H9 (cell line): ENCODE data around the gene CCDC159. TPM values are rescaled to one million over a fixed set of nuclear protein-coding genes. Genes with fewer than 3 reads are reported as not detected.
A peak's percentile ranks its signal among the peaks of the same experiment; 100 is the strongest.

Experiments
- DNase-seq: peaks from one replicate; pipeline ENCODE4 v3.0.0-alpha.2; 2017
- H2AFZ ChIP-seq: one replicate; pipeline ENCODE4 v1.6.1; 2013; ENCODE audit warnings: mild to moderate bottlenecking, low read length, control low read depth, moderate library complexity
- H2AK5ac ChIP-seq: 2 replicates; pipeline ENCODE4 v1.6.1; 2013; ENCODE audit warnings: low read length, control low read depth, mixed read lengths; ENCODE audit not compliant: insufficient read length
- H2BK120ac ChIP-seq: one replicate; pipeline ENCODE4 v1.6.1; 2013; ENCODE audit warnings: low read depth, mild to moderate bottlenecking, low read length, control low read depth, inconsistent platforms; ENCODE audit not compliant: poor library complexity, severe bottlenecking
- H2BK12ac ChIP-seq: 2 replicates; pipeline ENCODE4 v1.6.1; 2013; ENCODE audit warnings: low read length, control low read depth, mixed read lengths, low read depth; ENCODE audit not compliant: insufficient read length
- H2BK15ac ChIP-seq: 2 replicates; pipeline ENCODE4 v1.6.1; 2013; ENCODE audit warnings: low read depth, low read length, control low read depth
- H2BK20ac ChIP-seq: one replicate; pipeline ENCODE4 v1.6.1; 2013; ENCODE audit warnings: low read depth, mild to moderate bottlenecking, low read length, control low read depth, inconsistent platforms; ENCODE audit not compliant: poor library complexity, severe bottlenecking
- H2BK5ac ChIP-seq: 2 replicates; pipeline ENCODE4 v1.6.1; 2013; ENCODE audit warnings: low read length, control low read depth, mixed read lengths; ENCODE audit not compliant: insufficient read length
- H3K14ac ChIP-seq: 2 replicates; pipeline ENCODE4 v1.6.1; 2013; ENCODE audit warnings: low read length, control low read depth; ENCODE audit not compliant: insufficient read depth
- H3K18ac ChIP-seq: 2 replicates; pipeline ENCODE4 v1.6.1; 2013; ENCODE audit warnings: low read depth, mild to moderate bottlenecking, mixed read lengths, low read length, control low read depth; ENCODE audit not compliant: insufficient read length
- H3K23ac ChIP-seq: 2 replicates; pipeline ENCODE4 v1.6.1; 2013; ENCODE audit warnings: low read length, control low read depth, mixed read lengths, low read depth; ENCODE audit not compliant: insufficient read length
- H3K23me2 ChIP-seq: 2 replicates; pipeline ENCODE4 v1.6.1; 2013; ENCODE audit warnings: low read depth, mild to moderate bottlenecking, mixed read lengths, low read length, control low read depth; ENCODE audit not compliant: insufficient read length, poor library complexity, severe bottlenecking
- H3K27ac ChIP-seq: 2 replicates; pipeline ENCODE4 v1.5.1; 2013; ENCODE audit warnings: low read length, control low read depth, mixed read lengths, low read depth; ENCODE audit not compliant: insufficient read length
- H3K27me3 ChIP-seq: 2 replicates; pipeline ENCODE4 v1.6.1; 2013; ENCODE audit warnings: low read length, control low read depth, inconsistent platforms; ENCODE audit not compliant: insufficient read depth
- H3K4ac ChIP-seq: 2 replicates; pipeline ENCODE4 v1.6.1; 2013; ENCODE audit warnings: low read depth, mild to moderate bottlenecking, control low read depth, inconsistent platforms, low read length, moderate library complexity
- H3K4me1 ChIP-seq: 2 replicates; pipeline ENCODE4 v1.6.1; 2013; ENCODE audit warnings: low read length, control low read depth, inconsistent platforms; ENCODE audit not compliant: insufficient read depth
- H3K4me2 ChIP-seq: 2 replicates; pipeline ENCODE4 v1.6.1; 2013; ENCODE audit warnings: low read length, control low read depth, mixed read lengths; ENCODE audit not compliant: insufficient read length, insufficient read depth
- H3K56ac ChIP-seq: 2 replicates; pipeline ENCODE4 v1.6.1; 2013; ENCODE audit warnings: low read depth, mild to moderate bottlenecking, mixed read lengths, low read length, control low read depth; ENCODE audit not compliant: insufficient read length
- H3K79me1 ChIP-seq: 2 replicates; pipeline ENCODE4 v1.6.1; 2013; ENCODE audit warnings: low read depth, mild to moderate bottlenecking, moderate library complexity, low read length, control low read depth, inconsistent platforms; ENCODE audit not compliant: insufficient read depth, poor library complexity, severe bottlenecking
- H3K79me2 ChIP-seq: 2 replicates; pipeline ENCODE4 v1.6.1; 2013; ENCODE audit warnings: low read length, control low read depth, inconsistent platforms; ENCODE audit not compliant: insufficient read depth
- H3K9ac ChIP-seq: 2 replicates; pipeline ENCODE4 v1.6.1; 2013; ENCODE audit warnings: low read length, control low read depth, mixed read lengths; ENCODE audit not compliant: insufficient read length; ENCODE audit errors: extremely low read depth
- H3K9me3 ChIP-seq: one replicate; pipeline ENCODE4 v1.6.1; 2013; ENCODE audit warnings: low read depth, low read length, inconsistent platforms; ENCODE audit not compliant: control insufficient read depth
- H3T11ph ChIP-seq: one replicate; pipeline ENCODE4 v1.6.1; 2013; ENCODE audit warnings: mild to moderate bottlenecking, low read length, control low read depth, inconsistent platforms
- H4K20me1 ChIP-seq: one replicate; pipeline ENCODE4 v1.6.1; 2013; ENCODE audit not compliant: control insufficient read depth, insufficient read length, insufficient read depth
- H4K5ac ChIP-seq: 2 replicates; pipeline ENCODE4 v1.6.1; 2013; ENCODE audit warnings: low read depth, mild to moderate bottlenecking, mixed read lengths, low read length, control low read depth; ENCODE audit not compliant: insufficient read length
- H4K8ac ChIP-seq: replicated peaks from 2 replicates; pipeline ENCODE4 v1.6.1; 2013; ENCODE audit warnings: low read length, control low read depth, mixed read lengths, low read depth; ENCODE audit not compliant: insufficient read length
- H4K91ac ChIP-seq: 2 replicates; pipeline ENCODE4 v1.6.1; 2013; ENCODE audit warnings: low read depth, mild to moderate bottlenecking, moderate library complexity, mixed read lengths, low read length, control low read depth; ENCODE audit not compliant: insufficient read length
- H3K27ac Mint-ChIP-seq, 3 experiments: 2 replicates in 2 of 3; 3 replicates in 1 of 3; pipeline ENCODE4 v1.8.0; 2020 to 2021; ENCODE audit warnings: mixed read lengths in 3 of 3, mild to moderate bottlenecking in 1 of 3, moderate library complexity in 1 of 3
- H3K27me3 Mint-ChIP-seq: 2 replicates; pipeline ENCODE4 v1.8.0; 2021; ENCODE audit warnings: low read depth, mild to moderate bottlenecking, moderate library complexity, mixed read lengths
- H3K36me3 Mint-ChIP-seq, 3 experiments: 2 replicates in 2 of 3; 3 replicates in 1 of 3; pipeline ENCODE4 v1.8.0; 2020 to 2021; ENCODE audit warnings: low read depth in 3 of 3, mixed read lengths in 3 of 3; ENCODE audit not compliant: insufficient read depth in 1 of 3
- H3K4me1 Mint-ChIP-seq, 2 experiments: 2 replicates each; pipeline ENCODE4 v1.8.0; 2020; ENCODE audit warnings: mixed read lengths in 2 of 2
- H3K4me3 Mint-ChIP-seq, 2 experiments: 2 replicates in 1 of 2; 3 replicates in 1 of 2; pipeline ENCODE4 v1.8.0; 2020 to 2021; ENCODE audit warnings: mild to moderate bottlenecking in 2 of 2, mixed read lengths in 2 of 2, moderate library complexity in 1 of 2
- H3K9me3 Mint-ChIP-seq, 2 experiments: 2 replicates in 1 of 2; 3 replicates in 1 of 2; pipeline ENCODE4 v1.8.0; 2020; ENCODE audit warnings: mild to moderate bottlenecking in 2 of 2, mixed read lengths in 2 of 2, moderate library complexity in 1 of 2
- WGBS: extraction: QIAGEN DNeasy Blood & Tissue Kit; methylation state at CpG from one replicate; pipeline ENCODE4 v1.1.7; 2013; ENCODE audit warnings: missing lambda C conversion rate, low lambda C conversion rate, mixed read lengths; ENCODE audit not compliant: insufficient read length; ENCODE audit errors: extremely low coverage; 5-methylcytosine and 5-hydroxymethylcytosine counted together
- total RNA-seq: library from RNA; stranded (reverse); gene quantifications from 2 replicates; pipeline ENCODE4 v1.2.1, GENCODE V29; 2021
- TF ChIP-seq, protein P1 (sequence below): fragments of 200-600 bp; sonication (generic); conservative IDR thresholded peaks from 3 replicates; pipeline ENCODE4 v1.8.0; 2021; ENCODE audit warnings: antibody characterized with exemption, mild to moderate bottlenecking

Gene CCDC159
- total RNA-seq, 1 experiment from 2014 or later = 5.7 TPM

DNA sequence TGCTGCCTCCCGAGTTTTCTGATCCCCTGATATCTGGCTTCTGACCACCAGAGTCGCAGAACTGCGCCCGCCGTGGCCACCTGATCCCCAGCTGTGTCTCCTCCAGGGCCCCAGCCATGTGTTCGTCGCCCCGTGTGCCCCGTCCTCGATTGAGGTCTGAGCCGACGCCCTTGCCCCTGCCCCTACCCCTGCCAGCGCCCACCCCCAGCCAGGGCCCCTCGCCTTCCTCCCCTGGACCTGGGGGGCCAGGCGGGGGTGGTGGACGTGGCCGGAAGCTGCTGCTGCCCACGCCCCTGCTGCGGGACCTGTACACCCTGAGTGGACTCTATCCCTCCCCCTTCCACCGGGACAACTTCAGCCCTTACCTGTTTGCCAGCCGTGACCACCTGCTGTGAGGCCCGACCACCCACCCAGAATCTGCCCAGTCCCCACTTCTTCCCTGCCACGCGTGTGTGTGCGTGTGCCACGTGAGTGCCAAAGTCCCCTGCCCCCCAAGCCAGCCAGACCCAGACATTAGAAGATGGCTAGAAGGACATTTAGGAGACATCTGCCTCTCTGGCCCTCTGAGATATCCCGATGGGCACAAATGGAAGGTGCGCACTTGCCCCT lies 18.1 kb downstream of the CCDC159 start:
- H3K79me1 ChIP-seq = no peaks in the 10 kb centered on the region
- no peaks in the 10 kb centered on the region; the same call in 1 of the 2 replicates for H3K27me3 ChIP-seq
- TF ChIP-seq, protein P1, sequence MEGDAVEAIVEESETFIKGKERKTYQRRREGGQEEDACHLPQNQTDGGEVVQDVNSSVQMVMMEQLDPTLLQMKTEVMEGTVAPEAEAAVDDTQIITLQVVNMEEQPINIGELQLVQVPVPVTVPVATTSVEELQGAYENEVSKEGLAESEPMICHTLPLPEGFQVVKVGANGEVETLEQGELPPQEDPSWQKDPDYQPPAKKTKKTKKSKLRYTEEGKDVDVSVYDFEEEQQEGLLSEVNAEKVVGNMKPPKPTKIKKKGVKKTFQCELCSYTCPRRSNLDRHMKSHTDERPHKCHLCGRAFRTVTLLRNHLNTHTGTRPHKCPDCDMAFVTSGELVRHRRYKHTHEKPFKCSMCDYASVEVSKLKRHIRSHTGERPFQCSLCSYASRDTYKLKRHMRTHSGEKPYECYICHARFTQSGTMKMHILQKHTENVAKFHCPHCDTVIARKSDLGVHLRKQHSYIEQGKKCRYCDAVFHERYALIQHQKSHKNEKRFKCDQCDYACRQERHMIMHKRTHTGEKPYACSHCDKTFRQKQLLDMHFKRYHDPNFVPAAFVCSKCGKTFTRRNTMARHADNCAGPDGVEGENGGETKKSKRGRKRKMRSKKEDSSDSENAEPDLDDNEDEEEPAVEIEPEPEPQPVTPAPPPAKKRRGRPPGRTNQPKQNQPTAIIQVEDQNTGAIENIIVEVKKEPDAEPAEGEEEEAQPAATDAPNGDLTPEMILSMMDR = no peak
- no peak overlapping the region for H3K9ac ChIP-seq
- no peak overlapping the region for H2BK12ac ChIP-seq
- WGBS = no CpG with 5 or more reads among the region's 28 CpGs
- H2BK120ac ChIP-seq = no peak overlapping the region
- no peaks in the 10 kb centered on the region; a peak in 1 of 5 replicates for H3K9me3 Mint-ChIP-seq
- H4K5ac ChIP-seq = no peak overlapping the region
- no peak overlapping the region for H3K14ac ChIP-seq
- H2AFZ ChIP-seq = no peak overlapping the region
- H3K27me3 Mint-ChIP-seq = peaks cover 18% of the 10 kb centered on the region
- peaks cover 6 to 17% of the 10 kb centered on the region in 2 experiments for H3K4me1 Mint-ChIP-seq
- no peaks in the 10 kb centered on the region for H3K9me3 ChIP-seq
- no peak overlapping the region for H2BK15ac ChIP-seq
- no peak overlapping the region for H3K18ac ChIP-seq
- no peak overlapping the region for H2BK5ac ChIP-seq
- H4K20me1 ChIP-seq = no peaks in the 10 kb centered on the region
- H2BK20ac ChIP-seq = no peak overlapping the region
- no peak overlapping the region for H2AK5ac ChIP-seq
- H3K23ac ChIP-seq = no peak overlapping the region
- no peak for DNase-seq
- H3K56ac ChIP-seq = no peak overlapping the region
- no peak overlapping the region for H3K4me3 Mint-ChIP-seq
- H4K91ac ChIP-seq = no peak overlapping the region
- H3K4me2 ChIP-seq = no peak overlapping the region
- no peak overlapping the region for H3T11ph ChIP-seq
- H3K4me1 ChIP-seq = no peaks in the 10 kb centered on the region; the same call in 1 of the 2 replicates
- no peaks in the 10 kb centered on the region for H3K79me2 ChIP-seq
- H3K27ac Mint-ChIP-seq = peak overlapping the region in 1 of 3 experiments; percentile 16; a peak in 1 of 7 replicates
- peaks cover 12% of the 10 kb centered on the region for H3K23me2 ChIP-seq
- H4K8ac ChIP-seq = no peak overlapping the region
- no peak overlapping the region for H3K4ac ChIP-seq
- peaks cover 2 to 8% (median 5%) of the 10 kb centered on the region in 3 experiments; a peak in 6 of 7 replicates for H3K36me3 Mint-ChIP-seq
- no peak overlapping the region for H3K27ac ChIP-seq
